ENCODE data around the gene NKD1.
"Not testable (repeated sequence)": the region's sequence is repeated elsewhere in the genome, so short reads cannot be mapped to it uniquely, and the experiment has no call there.

The NKD1 gene

DNA sequence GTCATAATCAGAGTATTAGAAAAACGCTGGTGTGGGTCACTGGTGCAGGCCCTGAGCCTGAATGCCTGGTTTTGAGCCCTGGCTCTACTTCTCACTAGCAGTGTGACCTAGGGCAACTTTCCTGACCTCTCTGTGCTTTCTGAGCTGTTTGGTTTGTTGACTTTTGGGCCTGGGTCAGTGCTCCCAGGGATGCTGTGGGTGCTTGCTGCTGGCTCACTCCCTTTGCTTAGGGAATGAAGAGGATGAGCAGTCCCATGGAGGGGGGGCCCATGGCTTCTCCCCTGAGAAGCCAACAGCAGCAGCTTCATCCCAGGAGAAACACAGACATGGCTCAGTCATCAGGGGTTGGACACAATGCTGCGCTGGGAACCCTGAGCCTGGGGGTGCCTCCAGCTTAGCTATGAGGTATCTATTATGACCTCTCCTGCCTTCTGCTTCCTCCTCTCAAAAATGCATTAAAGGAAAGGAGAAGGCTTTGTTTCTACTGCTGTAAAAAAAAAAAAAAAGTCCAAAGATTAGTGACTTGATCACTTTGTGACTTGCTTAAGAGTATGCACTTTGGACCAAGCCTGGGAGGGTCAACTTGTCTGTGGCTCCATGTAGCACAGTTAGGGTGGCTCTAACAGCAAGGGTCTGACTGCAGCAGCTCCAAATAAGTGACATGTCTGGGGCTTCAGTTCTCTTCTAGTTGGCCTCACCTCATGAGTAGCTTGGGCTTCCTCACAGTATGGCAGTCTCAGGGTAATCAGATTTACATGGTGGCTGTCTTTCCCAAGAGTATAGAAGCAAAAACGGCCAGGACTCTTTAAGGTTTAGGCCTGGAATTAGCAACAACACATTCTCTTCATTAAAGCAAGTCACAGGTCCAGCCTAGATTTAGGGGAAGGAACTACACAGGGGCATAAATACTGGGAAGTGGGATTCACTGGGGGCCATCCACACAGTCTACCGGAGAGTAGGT lies 13.0 kb downstream of the NKD1 start:
- no peak for DNase-seq

- DNase-seq: no peak
Measured at GRCh38 chr16:50562657-50563056, 14.5 kb downstream of the NKD1 start.

- DNase-seq: no peak
Measured at GRCh38 chr16:50563989-50564388, 15.8 kb downstream of the NKD1 start.

DNA sequence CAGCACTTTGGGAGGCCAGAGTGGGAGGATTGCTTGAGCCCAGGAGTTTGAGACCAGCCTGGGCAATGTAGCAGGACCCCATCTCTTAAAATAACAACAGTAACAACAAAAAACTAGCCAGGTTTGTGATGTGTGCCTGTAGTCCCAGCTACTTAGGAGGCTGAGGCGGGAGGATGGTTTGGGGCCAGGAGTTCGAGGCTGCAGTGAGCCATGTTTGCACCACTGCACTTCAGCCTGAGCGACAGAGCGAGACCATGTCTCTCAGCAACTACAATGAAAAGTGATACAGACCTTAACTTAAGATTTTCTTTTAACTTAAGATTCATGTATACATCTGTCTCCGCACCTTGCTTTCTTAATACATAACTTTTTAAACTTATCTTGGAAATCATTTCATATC lies 17.2 kb downstream of the NKD1 start:
- no peak for DNase-seq

DNA sequence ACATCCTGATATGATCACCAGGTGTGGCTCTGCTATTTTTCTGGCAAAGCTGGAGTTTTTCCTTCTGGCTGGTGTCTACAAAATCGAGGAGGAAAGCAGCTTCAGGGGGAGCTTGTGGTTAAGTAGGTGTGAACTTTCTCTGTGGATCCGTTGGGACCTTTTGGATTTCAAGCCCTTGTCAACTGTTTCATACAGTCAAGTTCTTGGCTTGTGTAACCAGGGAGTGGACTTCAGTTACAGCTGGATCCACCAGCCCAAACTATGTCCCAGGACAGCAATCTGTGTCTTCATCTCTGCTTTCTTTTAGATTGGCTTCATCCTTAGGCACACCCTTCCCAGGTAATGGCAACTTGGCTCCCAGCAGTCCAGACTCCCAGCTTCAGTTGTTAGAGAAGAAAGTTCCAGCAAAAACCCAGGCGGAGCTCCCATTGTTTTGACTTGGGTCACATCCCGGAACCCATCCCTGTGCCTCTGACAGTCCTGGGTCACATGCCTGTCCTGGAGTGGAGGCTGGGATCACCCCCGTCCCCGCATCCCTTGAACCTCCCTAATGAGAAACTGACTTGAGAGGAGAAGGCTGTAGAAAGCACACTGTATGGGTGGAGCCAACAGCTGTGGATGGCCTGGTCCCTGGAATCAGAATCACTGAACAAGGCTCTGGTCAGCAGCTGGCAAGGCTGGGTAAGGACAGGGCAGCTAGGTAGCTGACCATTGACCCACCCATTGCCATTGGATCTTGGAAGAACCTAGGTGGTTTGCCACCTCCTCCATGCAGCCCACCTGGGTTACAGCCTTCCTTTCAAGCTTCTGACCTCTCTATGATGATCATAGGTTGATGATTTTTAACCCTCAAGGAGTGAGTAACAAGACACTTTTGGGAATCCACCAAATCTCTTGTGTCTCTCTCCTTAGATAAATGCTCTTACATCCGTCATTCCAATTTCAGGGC lies 18.1 kb downstream of the NKD1 start:
- no peak for DNase-seq

DNA sequence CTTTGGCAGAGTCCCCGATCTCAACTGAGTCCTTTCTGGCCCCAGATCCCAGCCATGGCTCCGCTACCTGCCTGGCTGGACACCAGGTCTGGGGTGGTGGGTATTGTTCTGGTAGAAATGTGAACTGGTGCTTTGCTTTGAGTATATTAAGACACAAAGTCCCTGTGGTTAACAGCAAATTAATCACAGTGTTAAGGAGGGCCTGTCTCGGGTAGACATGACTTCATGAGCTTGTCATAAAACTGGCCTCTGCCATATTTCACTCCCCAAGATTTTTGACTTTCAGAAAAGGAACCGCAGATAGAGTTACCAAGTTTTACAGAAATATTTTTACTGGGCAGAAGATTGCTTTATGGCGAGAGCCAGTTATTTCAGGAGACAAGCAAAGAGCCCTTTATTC lies 19.5 kb downstream of the NKD1 start:
- DNase-seq: no peak

- DNase-seq: no peak
Measured at GRCh38 chr16:50568187-50568815, 20.1 kb downstream of the NKD1 start.

DNA sequence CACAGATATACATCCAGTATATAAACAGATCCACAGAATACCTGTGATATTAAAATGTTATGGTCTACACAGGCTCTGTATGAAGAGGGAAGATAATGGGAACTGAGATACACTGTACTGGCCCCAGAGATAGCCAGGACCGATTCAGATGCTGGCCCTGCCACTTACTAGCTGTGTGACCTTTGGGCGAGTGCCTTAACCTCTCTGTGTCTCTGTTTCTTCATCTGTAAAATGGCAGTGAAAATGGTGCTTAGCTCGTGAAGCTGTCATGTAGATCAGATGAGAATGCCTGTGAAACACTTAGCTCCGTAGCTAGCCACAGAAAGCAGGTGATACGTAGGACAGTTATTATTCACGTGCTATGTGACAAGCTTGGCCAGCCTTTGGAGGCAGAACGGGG lies 22.2 kb downstream of the NKD1 start:
- no peak for DNase-seq

DNA sequence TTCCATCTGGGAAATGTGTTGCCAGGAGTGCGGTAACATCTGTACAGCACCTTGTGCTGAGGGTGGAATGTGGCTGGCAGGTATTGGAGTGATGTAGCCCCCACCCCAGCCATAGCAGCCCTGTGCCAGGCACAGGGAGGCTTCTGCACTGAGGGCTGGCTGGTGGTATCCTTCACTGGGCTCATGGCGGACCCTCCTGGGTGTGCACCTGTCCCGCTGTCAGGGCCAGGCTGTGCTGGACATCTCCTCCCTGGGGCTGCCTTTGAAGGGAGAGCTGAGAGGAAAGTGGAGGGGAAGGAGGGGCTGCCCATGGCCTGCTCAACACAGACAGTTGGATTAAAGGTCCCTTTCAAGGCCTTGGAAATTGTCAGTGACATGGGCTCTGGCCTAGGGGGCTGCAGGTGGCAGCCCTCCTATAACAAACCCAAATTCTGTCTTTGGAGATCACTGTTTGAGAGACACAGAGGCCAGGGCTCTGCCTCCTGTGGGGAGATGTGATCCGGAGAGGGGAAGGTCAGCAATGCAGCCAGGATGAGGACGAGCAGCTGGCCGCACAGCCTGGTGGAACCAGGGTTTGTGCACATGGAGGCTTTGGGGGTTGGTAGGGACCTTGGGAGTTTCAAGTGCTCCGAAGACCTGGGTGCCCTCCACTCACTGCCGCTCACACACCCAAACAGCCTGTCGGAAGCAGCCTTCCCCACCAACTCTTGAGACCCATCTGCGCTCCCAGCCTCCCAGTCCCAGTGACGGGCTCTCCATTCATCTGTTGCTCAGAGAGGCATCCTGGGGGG lies 22.8 kb downstream of the NKD1 start:
- no peak for DNase-seq

- DNase-seq: no peak
Measured at GRCh38 chr16:50571786-50572185, 23.6 kb downstream of the NKD1 start.

GRCh38 chr16:50572700-50573099 lies 24.5 kb downstream of the NKD1 start:
- DNase-seq: no peak

GRCh38 chr16:50573279-50573678 lies 25.1 kb downstream of the NKD1 start:
- DNase-seq: no peak

- DNase-seq: no peak
Measured at GRCh38 chr16:50573947-50574744, 25.9 kb downstream of the NKD1 start.

DNA sequence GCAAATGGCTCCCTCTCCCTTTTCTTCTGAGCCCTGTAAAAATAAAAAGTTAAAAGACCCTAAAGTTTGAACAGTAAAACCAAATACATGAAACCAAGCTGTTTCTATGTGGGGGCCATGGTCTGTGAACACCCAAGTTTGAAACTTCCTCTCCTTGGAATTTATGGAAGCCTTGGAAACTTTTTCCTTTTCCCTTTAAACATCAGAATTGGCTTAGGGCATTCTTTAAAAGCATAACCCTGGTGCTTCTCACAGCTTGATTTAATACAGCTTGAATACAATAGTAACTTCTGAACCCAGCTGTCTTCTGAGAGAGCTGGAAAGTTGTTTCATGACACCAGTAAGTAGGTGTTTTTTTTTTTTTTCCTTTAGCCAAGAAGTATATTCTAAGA lies 26.5 kb downstream of the NKD1 start:
- DNase-seq: no peak

DNA sequence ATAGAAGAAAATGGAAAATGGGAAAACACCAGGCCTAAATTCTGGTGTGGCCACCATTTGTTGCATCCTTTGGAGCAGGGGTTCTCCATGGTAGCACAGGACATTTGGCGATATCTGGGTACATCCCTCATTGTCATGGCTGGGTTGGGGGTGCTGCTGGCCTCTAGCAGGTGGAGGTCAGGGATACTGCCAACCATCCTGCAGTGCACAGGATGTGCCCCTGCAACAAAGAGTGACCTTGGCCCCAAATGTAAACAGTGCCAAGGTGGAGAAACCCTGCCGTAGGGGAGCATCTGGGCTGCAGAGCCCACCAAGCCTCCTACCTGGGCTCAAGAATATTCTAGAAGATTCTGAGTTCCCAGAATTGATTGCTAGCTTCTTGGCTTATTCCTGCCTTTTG lies 27.5 kb downstream of the NKD1 start:
- DNase-seq: no peak

DNA sequence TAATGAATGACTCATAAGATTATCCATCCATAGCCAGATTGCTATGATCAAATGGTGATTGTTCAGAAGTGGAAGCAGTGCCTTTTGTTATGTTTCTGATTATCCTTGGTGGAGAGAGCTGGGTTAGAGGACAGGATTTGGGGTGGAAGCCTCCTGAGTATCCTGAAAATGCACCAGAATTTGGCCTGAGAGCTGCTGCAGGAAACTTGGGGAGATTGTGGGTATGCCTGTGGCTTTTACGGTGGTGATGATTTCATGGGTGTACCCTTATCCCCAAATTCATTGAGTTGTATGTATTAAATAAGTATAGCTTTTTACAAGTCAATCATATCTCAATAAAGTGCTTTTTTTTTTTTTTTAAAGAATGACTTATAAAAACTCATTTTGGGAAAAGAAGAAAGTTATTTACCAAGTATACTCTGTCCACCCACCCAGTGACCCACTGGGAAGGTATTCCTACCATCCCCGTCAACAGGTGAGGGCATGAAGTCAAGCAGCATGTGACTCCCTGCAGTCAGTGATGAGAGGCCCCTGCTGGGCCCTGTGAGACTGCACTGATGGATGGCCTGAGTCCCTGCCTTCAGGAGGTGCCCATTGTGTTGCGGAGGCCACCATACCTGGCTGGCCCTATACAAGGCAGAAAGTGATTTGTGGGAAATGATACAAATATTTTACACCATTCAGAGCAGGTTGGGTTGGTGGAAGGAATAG lies 28.4 kb downstream of the NKD1 start:
- DNase-seq: no peak

DNA sequence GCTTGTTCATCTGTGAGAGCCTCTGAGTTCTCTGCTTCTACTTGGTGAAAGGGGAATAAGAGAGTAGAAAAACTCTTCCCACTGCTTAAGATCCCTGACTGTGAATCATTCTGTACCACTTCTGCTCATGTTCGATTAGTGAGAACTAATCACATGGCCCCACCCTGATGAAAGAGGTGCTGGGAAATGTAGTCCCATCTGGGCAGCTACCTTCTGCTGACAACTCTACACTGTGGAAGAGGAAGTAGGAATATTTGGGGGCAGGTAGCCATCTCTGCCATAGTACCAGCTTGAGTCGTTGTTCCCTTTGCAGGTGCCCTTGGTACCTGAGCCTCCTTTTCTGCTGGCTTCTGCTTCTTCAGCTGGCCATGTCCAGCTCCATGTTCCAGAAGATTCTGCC lies 29.9 kb downstream of the NKD1 start:
- DNase-seq: no peak

DNA sequence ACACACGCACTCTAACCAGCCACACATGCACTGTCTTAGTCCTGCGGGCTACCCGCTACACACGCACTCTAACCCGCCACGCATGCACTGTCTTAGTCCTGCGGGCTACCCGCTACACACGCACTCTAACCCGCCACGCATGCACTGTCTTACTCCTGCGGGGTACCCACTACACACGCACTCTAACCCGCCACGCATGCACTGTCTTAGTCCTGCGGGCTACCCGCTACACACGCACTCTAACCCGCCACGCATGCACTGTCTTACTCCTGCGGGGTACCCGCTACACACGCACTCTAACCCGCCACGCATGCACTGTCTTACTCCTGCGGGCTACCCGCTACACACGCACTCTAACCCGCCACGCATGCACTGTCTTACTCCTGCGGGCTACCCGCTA lies 31.2 kb downstream of the NKD1 start:
- DNase-seq: not testable (repeated sequence)

DNA sequence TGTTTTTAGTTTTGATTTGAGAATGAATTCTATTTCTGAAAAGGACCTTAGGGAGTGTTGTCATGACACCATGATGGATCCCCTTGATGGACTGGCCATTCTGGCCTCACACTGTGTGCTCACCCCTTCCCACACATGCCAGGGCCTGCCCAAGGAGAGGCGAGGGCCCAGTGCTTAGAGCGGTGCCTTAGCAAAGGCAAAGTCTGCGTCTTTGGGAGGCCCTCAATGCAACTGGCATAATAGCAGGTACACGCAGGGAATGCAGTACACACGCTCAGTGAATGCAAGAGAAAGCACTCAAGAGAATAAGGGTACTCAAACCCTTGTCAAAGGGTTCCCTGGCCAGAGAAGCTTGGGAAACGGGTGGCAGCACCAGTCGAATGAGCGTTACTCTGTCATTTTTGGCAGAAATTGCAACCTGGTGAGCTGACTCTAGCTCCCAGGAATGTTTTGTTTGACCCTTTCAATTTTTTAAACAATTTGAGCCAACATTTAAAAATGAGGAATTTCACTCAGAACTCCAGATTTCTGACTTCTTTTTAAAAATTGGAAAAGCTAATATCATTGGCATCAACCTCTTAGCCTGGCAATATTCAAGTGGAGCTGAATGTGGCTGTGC lies 32.1 kb downstream of the NKD1 start:
- no peak for DNase-seq

DNA sequence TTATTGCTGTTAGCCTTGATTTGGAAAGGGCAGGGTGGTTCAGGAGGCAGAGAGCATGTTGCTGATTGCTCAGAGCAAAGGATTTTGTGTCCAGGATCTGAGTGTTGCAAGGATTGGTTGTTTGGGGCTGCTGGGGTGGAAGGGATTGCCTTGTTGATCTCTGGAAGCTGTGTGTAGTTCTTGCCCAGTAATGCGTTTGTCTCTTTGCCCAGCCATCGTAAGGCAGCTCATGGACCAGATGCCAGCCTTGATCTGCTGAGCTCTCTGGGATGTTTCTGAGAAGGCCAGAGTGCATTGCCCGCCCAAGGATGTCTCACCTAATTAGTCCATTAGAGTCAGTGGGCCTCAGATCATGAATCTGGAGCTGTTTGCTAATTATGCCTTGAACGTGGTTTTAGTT lies 33.6 kb downstream of the NKD1 start:
- DNase-seq: no peak
